Prostate gland (tissue), 2 donors: ENCODE results near the gene LHFPL3. TPM values are rescaled to one million over a fixed set of nuclear protein-coding genes. Genes with fewer than 3 reads are reported as not detected.
A peak's percentile ranks its signal among the peaks of the same experiment; 100 is the strongest.

Experiments used
- DNase-seq: peaks from one replicate; pipeline ENCODE4 v3.0.0-alpha.2; 2019; ENCODE audit warnings: low spot score
- H3K27ac ChIP-seq, 2 donors: fragments of 200-600 bp; sonication (generic); 2 replicates each; pipeline ENCODE4 v1.5.1; 2017 to 2019
- H3K27me3 ChIP-seq: fragments of 200-600 bp; sonication (generic); replicated peaks from 2 replicates; pipeline ENCODE4 v1.5.1; 2019; ENCODE audit not compliant: insufficient read depth
- H3K36me3 ChIP-seq, 2 donors: fragments of 200-600 bp; sonication (generic); 1 replicate in 1 of 2; 2 replicates in 1 of 2; pipeline versions ENCODE4 v1.5.1 to v1.8.1; 2017 to 2019
- H3K4me1 ChIP-seq: fragments of 200-600 bp; sonication (generic); replicated peaks from 2 replicates; pipeline ENCODE4 v1.5.1; 2019
- H3K4me3 ChIP-seq, 2 donors: fragments of 200-600 bp; sonication (generic); 2 replicates each; pipeline ENCODE4 v1.5.1; 2017 to 2019
- H3K9me3 ChIP-seq: fragments of 200-600 bp; sonication (generic); 2 replicates; pipeline ENCODE4 v1.5.1; 2017
- POLR2A ChIP-seq: fragments of 450-650 bp; IDR thresholded peaks from one replicate; pipeline ENCODE4 v1.6.1; 2016; ENCODE audit warnings: antibody characterized with exemption, mild to moderate bottlenecking
- POLR2AphosphoS5 ChIP-seq: sonication (generic); formaldehyde crosslinking; IDR thresholded peaks from one replicate; pipeline ENCODE4 v1.6.1; 2017; ENCODE audit warnings: antibody characterized with exemption
- WGBS: methylation state at CpG from one replicate; pipeline ENCODE4 v1.1.5; 2018; 5-methylcytosine and 5-hydroxymethylcytosine counted together
- intact Hi-C: fragments of 100-400 bp; cut with DNase I; formaldehyde crosslinking; loops from one replicate; pipeline ENCODE4 v1.14.2; 2022
- small RNA-seq, 2 donors: library from RNA; depleted of rRNA; stranded (forward); fragments of <200 nt; gene quantifications; one replicate each; pipeline ENCODE3, GENCODE V24; 2016
- total RNA-seq, 2 donors: library from RNA; depleted of rRNA; stranded (reverse); fragments of >200 nt; gene quantifications; one replicate each; pipeline ENCODE4 v1.1.0, GENCODE V29; 2016
- TF ChIP-seq, protein P1 (sequence below), 4 experiments: fragments of 200-600 bp in 2 of 4; fragments of 450-650 bp in 2 of 4; sonication (generic) in 2 of 4; IDR thresholded peaks; 1 replicate in 3 of 4; 2 replicates in 1 of 4; pipeline ENCODE4 v1.5.1; 2016 to 2019; ENCODE audit warnings: antibody characterized with exemption in 4 of 4, mild to moderate bottlenecking in 2 of 4, moderate library complexity in 2 of 4

Gene LHFPL3
- total RNA-seq, 2 donors from 2014 or later: 0.14 TPM; not detected in 1

DNA sequence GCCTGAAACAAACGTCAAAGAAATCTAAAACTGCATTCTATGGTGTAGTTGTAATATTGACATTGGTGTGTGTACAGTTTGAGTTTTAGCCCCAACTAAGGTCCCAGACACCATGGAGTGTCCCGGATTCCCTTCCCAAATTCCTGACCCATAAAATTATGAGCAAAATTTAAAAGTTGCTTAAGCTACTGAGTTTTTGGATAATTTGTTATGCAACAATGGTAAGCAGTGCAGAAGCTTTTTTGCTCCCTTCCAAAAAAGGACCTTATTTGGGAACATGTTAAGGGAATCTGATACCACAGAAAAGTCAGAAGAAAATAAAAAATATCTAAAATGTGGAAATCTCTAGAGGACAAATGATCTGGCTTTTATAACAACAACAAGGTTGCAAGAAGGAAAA lies 622.4 kb downstream of the LHFPL3 start:
- intact Hi-C loops: no loop called here
- 43% methylated on average over 2 of the region's 2 CpGs for WGBS
- no peaks in the 10 kb centered on the region for H3K27me3 ChIP-seq
- H3K27ac ChIP-seq: peak overlapping the region in 1 of 2 donors; percentile 53
- no peaks in the 10 kb centered on the region for H3K4me1 ChIP-seq
- no peaks in the 10 kb centered on the region for H3K36me3 ChIP-seq
- H3K9me3 ChIP-seq: no peaks in the 10 kb centered on the region
- no peak overlapping the region for H3K4me3 ChIP-seq
- DNase-seq: no peak
- TF ChIP-seq, protein P1, sequence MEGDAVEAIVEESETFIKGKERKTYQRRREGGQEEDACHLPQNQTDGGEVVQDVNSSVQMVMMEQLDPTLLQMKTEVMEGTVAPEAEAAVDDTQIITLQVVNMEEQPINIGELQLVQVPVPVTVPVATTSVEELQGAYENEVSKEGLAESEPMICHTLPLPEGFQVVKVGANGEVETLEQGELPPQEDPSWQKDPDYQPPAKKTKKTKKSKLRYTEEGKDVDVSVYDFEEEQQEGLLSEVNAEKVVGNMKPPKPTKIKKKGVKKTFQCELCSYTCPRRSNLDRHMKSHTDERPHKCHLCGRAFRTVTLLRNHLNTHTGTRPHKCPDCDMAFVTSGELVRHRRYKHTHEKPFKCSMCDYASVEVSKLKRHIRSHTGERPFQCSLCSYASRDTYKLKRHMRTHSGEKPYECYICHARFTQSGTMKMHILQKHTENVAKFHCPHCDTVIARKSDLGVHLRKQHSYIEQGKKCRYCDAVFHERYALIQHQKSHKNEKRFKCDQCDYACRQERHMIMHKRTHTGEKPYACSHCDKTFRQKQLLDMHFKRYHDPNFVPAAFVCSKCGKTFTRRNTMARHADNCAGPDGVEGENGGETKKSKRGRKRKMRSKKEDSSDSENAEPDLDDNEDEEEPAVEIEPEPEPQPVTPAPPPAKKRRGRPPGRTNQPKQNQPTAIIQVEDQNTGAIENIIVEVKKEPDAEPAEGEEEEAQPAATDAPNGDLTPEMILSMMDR (IDR thresholded peaks at IDR 0.05): no peak
- TF ChIP-seq POLR2A (no peak), POLR2AphosphoS5 (no peak)

- Histone ChIP-seq H3K4me1 (no peaks in the 10 kb centered on the region), H3K4me3 (no peak overlapping the region), H3K36me3 (no peaks in the 10 kb centered on the region), H3K27me3 (no peaks in the 10 kb centered on the region), H3K27ac (peak overlapping the region in 1 of 2 donors; percentile 53), H3K9me3 (no peaks in the 10 kb centered on the region)
- WGBS: 83% methylated on average over 7 of the region's 7 CpGs
- intact Hi-C loops: no loop called here
- TF ChIP-seq POLR2AphosphoS5: no peak
- TF ChIP-seq POLR2A: no peak
- TF ChIP-seq, protein P1 (IDR thresholded peaks at IDR 0.05): no peak
- DNase-seq: no peak
Observed at GRCh38 chr7:104951546-104951945, 623.1 kb downstream of the LHFPL3 start.

DNA sequence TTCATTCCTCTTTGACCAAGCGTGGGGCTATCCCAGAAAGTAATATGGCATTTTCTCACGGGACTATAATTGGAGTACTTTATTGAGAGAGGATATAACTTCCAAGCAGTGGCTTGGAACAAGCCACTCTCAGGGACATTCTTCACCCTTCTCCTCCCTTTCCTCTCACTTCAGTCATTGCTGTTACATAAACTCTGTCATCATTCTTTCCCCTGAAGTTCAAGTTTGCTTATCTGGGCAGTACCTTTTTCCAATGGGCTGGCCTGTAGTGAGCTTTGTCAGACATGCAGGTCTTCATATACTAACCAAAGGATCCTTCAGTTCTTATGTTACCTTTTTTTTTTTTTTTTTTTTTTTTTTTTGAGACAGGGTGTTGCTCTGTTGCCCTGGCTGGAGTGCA lies 626.9 kb downstream of the LHFPL3 start:
- no peak for DNase-seq
- H3K27ac ChIP-seq: no peak overlapping the region
- H3K36me3 ChIP-seq: no peaks in the 10 kb centered on the region
- no peak overlapping the region for H3K4me3 ChIP-seq
- no peaks in the 10 kb centered on the region for H3K9me3 ChIP-seq
- H3K27me3 ChIP-seq: no peaks in the 10 kb centered on the region
- intact Hi-C loops: no loop called here
- TF ChIP-seq POLR2AphosphoS5: no peak
- TF ChIP-seq, protein P1 (IDR thresholded peaks at IDR 0.05): no peak
- no peak for TF ChIP-seq POLR2A
- WGBS: 93% methylated on average over 2 of the region's 2 CpGs
- H3K4me1 ChIP-seq: no peaks in the 10 kb centered on the region

Small RNA genes within 50 kb of the gene (small RNA-seq; reads per million reads assigned to genes)
- 0 reads per million in 2 donors for gene RN7SL8P

Other genes starting within 250 kb of the LHFPL3 start
- gene ORC5, start 120.6 kb upstream of the LHFPL3 start, total RNA-seq: 10 to 100 TPM; 31.6 to 50.5 TPM